H1 (cell line): ENCODE data around the gene CRYBG1. TPM values are rescaled to one million over a fixed set of nuclear protein-coding genes. Genes with fewer than 3 reads are reported as not detected.

Source experiments
- CTCF ChIA-PET: fragments of 300-600 bp; sonication (Branson Sonifier 250); formaldehyde crosslinking; loops from one replicate; lab custom pipeline; 2021; ENCODE audit not compliant: partially characterized antibody; lab: Charles Lee
- POLR2A ChIA-PET: fragments of 300-600 bp; sonication (Branson Sonifier 250); formaldehyde crosslinking; loops from one replicate; lab custom pipeline; 2021; ENCODE audit warnings: inconsistent platforms; ENCODE audit not compliant: partially characterized antibody; lab: Charles Lee
- DNase-seq, 2 experiments: peaks; one replicate each; pipeline versions ENCODE4 v3.0.0 to v3.0.0-alpha.2; 2010 to 2022; ENCODE audit warnings: low spot score in 2 of 2, low read depth in 1 of 2, mixed read lengths in 1 of 2
- FAIRE-seq: peaks from 2 replicates; lab custom pipeline; 2011; peaks lifted over from hg19 to GRCh38; lab: Jason Lieb, UNC
- H2AFZ ChIP-seq: 2 replicates; pipeline ENCODE4 v1.8.1; 2012; ENCODE audit warnings: low read length, inconsistent platforms
- H2AK5ac ChIP-seq: 2 replicates; pipeline ENCODE4 v1.6.1; 2013; ENCODE audit warnings: low read depth, low read length
- H2BK120ac ChIP-seq: replicated peaks from 2 replicates; pipeline ENCODE3; 2013; ENCODE audit warnings: low read depth, low read length, inconsistent platforms
- H2BK12ac ChIP-seq: 2 replicates; pipeline ENCODE4 v1.6.1; 2013; ENCODE audit warnings: low read depth, low read length
- H2BK15ac ChIP-seq: 2 replicates; pipeline ENCODE4 v1.6.1; 2013; ENCODE audit warnings: low read length
- H2BK20ac ChIP-seq: 2 replicates; pipeline ENCODE4 v1.6.1; 2013; ENCODE audit warnings: low read length
- H2BK5ac ChIP-seq: 2 replicates; pipeline ENCODE4 v1.6.1; 2013; ENCODE audit warnings: low read depth, low read length
- H3K14ac ChIP-seq: 2 replicates; pipeline ENCODE4 v1.6.1; 2013; ENCODE audit warnings: inconsistent platforms; ENCODE audit not compliant: insufficient read length
- H3K18ac ChIP-seq: 2 replicates; pipeline ENCODE4 v1.6.1; 2013; ENCODE audit warnings: low read length; ENCODE audit errors: extremely low read depth
- H3K23ac ChIP-seq: 2 replicates; pipeline ENCODE4 v1.6.1; 2013; ENCODE audit warnings: inconsistent platforms; ENCODE audit not compliant: insufficient read length
- H3K23me2 ChIP-seq: 2 replicates; pipeline ENCODE4 v1.6.1; 2013; ENCODE audit warnings: low read depth, low read length
- H3K27ac ChIP-seq: 2 replicates; pipeline ENCODE4 v1.6.1; 2011; ENCODE audit warnings: low read depth, low read length, inconsistent platforms
- H3K27me3 ChIP-seq, 4 experiments: replicated peaks in 1 of 4; 1 replicate in 1 of 4; 2 replicates in 3 of 4; pipeline versions ENCODE4 v1.6.1 to v1.8.1; 2011 to 2013; ENCODE audit warnings: low read length in 3 of 4, mild to moderate bottlenecking in 3 of 4, inconsistent platforms in 2 of 4, mixed read lengths in 2 of 4, moderate library complexity in 1 of 4; ENCODE audit not compliant: control insufficient read depth in 3 of 4, insufficient read depth in 3 of 4; ENCODE audit errors: extremely low read depth in 1 of 4
- H3K36me3 ChIP-seq, 4 experiments: 2 replicates each; pipeline versions ENCODE4 v1.6.1 to v1.8.1; 2011 to 2013; ENCODE audit warnings: mild to moderate bottlenecking in 4 of 4, low read length in 3 of 4, moderate library complexity in 2 of 4, control low read depth in 1 of 4, inconsistent platforms in 1 of 4; ENCODE audit not compliant: insufficient read depth in 4 of 4, control insufficient read depth in 2 of 4
- H3K4ac ChIP-seq: replicated peaks from 2 replicates; pipeline ENCODE3; 2013; ENCODE audit warnings: low read length, low read depth, mixed read lengths, inconsistent platforms; ENCODE audit not compliant: insufficient read length
- H3K4me1 ChIP-seq, 4 experiments: replicated peaks in 1 of 4; 1 replicate in 1 of 4; 2 replicates in 3 of 4; pipeline versions ENCODE4 v1.6.1 to v1.8.1; 2011 to 2013; ENCODE audit warnings: low read length in 3 of 4, inconsistent platforms in 2 of 4, mixed read lengths in 1 of 4; ENCODE audit not compliant: insufficient read depth in 4 of 4, control insufficient read depth in 3 of 4
- H3K4me2 ChIP-seq, 2 experiments: 2 replicates each; pipeline versions ENCODE4 v1.6.1 to v1.8.1; 2011 to 2013; ENCODE audit warnings: low read depth in 2 of 2, low read length in 2 of 2, control low read depth in 1 of 2, inconsistent platforms in 1 of 2, mild to moderate bottlenecking in 1 of 2; ENCODE audit not compliant: insufficient read depth in 1 of 2
- H3K4me3 ChIP-seq, 4 experiments: fragments of 200-600, 300-600 bp in 1 of 4; sonication (generic), shearing (Covaris generic), sonication (Bioruptor Twin) in 1 of 4; 2 replicates each; pipeline versions ENCODE4 v1.5.1 to v1.8.1; 2011 to 2016; ENCODE audit warnings: low read length in 4 of 4, low read depth in 3 of 4, control low read depth in 2 of 4, inconsistent platforms in 2 of 4, mild to moderate bottlenecking in 2 of 4, mixed read lengths in 1 of 4, moderate library complexity in 1 of 4; ENCODE audit not compliant: insufficient read depth in 2 of 4; ENCODE audit errors: extremely low read depth in 1 of 4
- H3K56ac ChIP-seq: replicated peaks from 2 replicates; pipeline ENCODE3; 2013; ENCODE audit warnings: low read depth, mild to moderate bottlenecking, mixed read lengths, low read length, inconsistent platforms; ENCODE audit not compliant: insufficient read length
- H3K79me1 ChIP-seq: 2 replicates; pipeline ENCODE4 v1.6.1; 2013; ENCODE audit warnings: low read depth, low read length, control low read depth
- H3K79me2 ChIP-seq, 2 experiments: 2 replicates each; pipeline versions ENCODE4 v1.6.1 to v1.8.1; 2012 to 2013; ENCODE audit warnings: low read length in 2 of 2, mild to moderate bottlenecking in 2 of 2, inconsistent platforms in 1 of 2; ENCODE audit not compliant: insufficient read depth in 2 of 2, control insufficient read depth in 1 of 2
- H3K9ac ChIP-seq, 4 experiments: replicated peaks in 1 of 4; 1 replicate in 1 of 4; 2 replicates in 3 of 4; pipeline versions ENCODE4 v1.6.1 to v1.8.1; 2011 to 2013; ENCODE audit warnings: low read depth in 3 of 4, low read length in 3 of 4, control low read depth in 2 of 4, mild to moderate bottlenecking in 2 of 4, moderate library complexity in 2 of 4, inconsistent platforms in 1 of 4; ENCODE audit errors: extremely low read depth in 1 of 4
- H3K9me3 ChIP-seq, 2 experiments: 2 replicates each; pipeline versions ENCODE4 v1.6.1 to v1.8.1; 2012 to 2013; ENCODE audit warnings: mild to moderate bottlenecking in 2 of 2, moderate library complexity in 2 of 2, control low read depth in 1 of 2, inconsistent platforms in 1 of 2, low read depth in 1 of 2, low read length in 1 of 2, mixed read lengths in 1 of 2; ENCODE audit not compliant: insufficient read depth in 2 of 2
- H4K20me1 ChIP-seq, 2 experiments: replicated peaks in 1 of 2; 2 replicates each; pipeline versions ENCODE3 to v1.8.1; 2011 to 2013; ENCODE audit warnings: inconsistent platforms in 2 of 2, low read length in 2 of 2, mild to moderate bottlenecking in 1 of 2; ENCODE audit not compliant: insufficient read depth in 2 of 2, control insufficient read depth in 1 of 2
- H4K5ac ChIP-seq: 2 replicates; pipeline ENCODE4 v1.6.1; 2013; ENCODE audit warnings: low read length, low read depth, mixed read lengths, inconsistent platforms; ENCODE audit not compliant: insufficient read length
- H4K8ac ChIP-seq: 2 replicates; pipeline ENCODE4 v1.8.0; 2013; ENCODE audit warnings: mild to moderate bottlenecking, moderate library complexity, low read length, inconsistent platforms; ENCODE audit not compliant: insufficient read depth; ENCODE audit errors: extremely low read depth
- H4K91ac ChIP-seq: replicated peaks from 2 replicates; pipeline ENCODE3; 2013; ENCODE audit warnings: low read length, mixed read lengths, inconsistent platforms; ENCODE audit not compliant: insufficient read length
- ASH2L ChIP-seq: fragments of 200-600, 300-600 bp; sonication (generic); IDR thresholded peaks from one replicate; pipeline ENCODE4 v1.7.1; 2017; ENCODE audit warnings: low read length
- ATF2 ChIP-seq: IDR thresholded peaks from 2 replicates; pipeline ENCODE4 v1.6.1; 2012; ENCODE audit warnings: low read length, inconsistent platforms
- CTBP2 ChIP-seq: IDR thresholded peaks from 2 replicates; pipeline ENCODE4 v1.7.0; 2011; ENCODE audit warnings: borderline replicate concordance, mild to moderate bottlenecking, moderate library complexity, mixed read lengths, low read length; ENCODE audit not compliant: insufficient read depth, insufficient read length
- EP300 ChIP-seq, 2 experiments: IDR thresholded peaks; 1 replicate in 1 of 2; 2 replicates in 1 of 2; pipeline ENCODE4 v1.6.1; 2011 to 2012; ENCODE audit warnings: low read depth in 2 of 2, low read length in 2 of 2, mild to moderate bottlenecking in 2 of 2, borderline replicate concordance in 1 of 2, inconsistent platforms in 1 of 2, moderate library complexity in 1 of 2
- EZH2 ChIP-seq: fragments of 200-600 bp; sonication (generic); IDR thresholded peaks from 2 replicates; pipeline ENCODE4 v1.7.1; 2012; ENCODE audit warnings: low read depth, mild to moderate bottlenecking, moderate library complexity, low read length, inconsistent platforms; ENCODE audit not compliant: severe bottlenecking
- FOSL1 ChIP-seq: IDR thresholded peaks from 2 replicates; pipeline ENCODE4 v1.6.1; 2011; ENCODE audit warnings: mild to moderate bottlenecking, low read depth, low read length, moderate library complexity; ENCODE audit not compliant: insufficient read depth
- GTF2F1 ChIP-seq: IDR thresholded peaks from 2 replicates; pipeline ENCODE4 v1.6.1; 2012; ENCODE audit warnings: low read depth, low read length, improper control_type of control experiment, borderline replicate concordance
- KDM5A ChIP-seq: fragments of 200-600 bp; IDR thresholded peaks from 2 replicates; pipeline ENCODE4 v1.7.1; 2012; ENCODE audit warnings: mild to moderate bottlenecking, low read length, inconsistent platforms, mixed read lengths
- RXRA ChIP-seq: IDR thresholded peaks from 2 replicates; pipeline ENCODE4 v1.6.1; 2011; ENCODE audit warnings: low read depth, mild to moderate bottlenecking, low read length, moderate library complexity; ENCODE audit not compliant: insufficient read depth
- SIN3A ChIP-seq, 2 experiments: IDR thresholded peaks in 1 of 2; conservative IDR thresholded peaks in 1 of 2; 2 replicates each; pipeline ENCODE4 v1.6.1; 2011 to 2012; ENCODE audit warnings: low read length in 2 of 2, improper control_type of control experiment in 1 of 2, low read depth in 1 of 2, mild to moderate bottlenecking in 1 of 2
- SP2 ChIP-seq: IDR thresholded peaks from 2 replicates; pipeline ENCODE4 v1.6.1; 2012; ENCODE audit warnings: mild to moderate bottlenecking, low read length, inconsistent platforms
- TEAD4 ChIP-seq: IDR thresholded peaks from 2 replicates; pipeline ENCODE4 v1.6.1; 2012; ENCODE audit warnings: low read depth, low read length, inconsistent platforms, mixed read lengths
- WGBS, 2 experiments: shearing (Covaris generic) in 1 of 2; methylation state at CpG; one replicate each; pipeline versions ENCODE4 v1.1.6 to v1.1.7; 2013 to 2015; ENCODE audit warnings: low lambda C conversion rate in 2 of 2, mixed read lengths in 2 of 2, inconsistent platforms in 1 of 2, low coverage in 1 of 2, missing lambda C conversion rate in 1 of 2; ENCODE audit not compliant: insufficient replicate concordance in 2 of 2, insufficient coverage in 1 of 2, insufficient read length in 1 of 2; ENCODE audit errors: extremely low coverage in 1 of 2, missing lambda C conversion rate in 1 of 2; 5-methylcytosine and 5-hydroxymethylcytosine counted together
- polyA plus RNA-seq, 7 experiments: library from polyadenylated mRNA; depleted of rRNA in 3 of 7; stranded (reverse) in 5 of 7; unstranded in 2 of 7; fragments of >200 nt in 5 of 7; fragments of 200-250 nt in 2 of 7; gene quantifications; 1 replicate in 5 of 7; 2 replicates in 1 of 7; 4 replicates in 1 of 7; pipeline versions ENCODE4 v1.2.1 to v1.2.3, GENCODE V29; 2011 to 2013; ENCODE audit warnings: missing spikeins in 2 of 7, mixed read lengths in 2 of 7
- total RNA-seq: library from RNA; stranded (reverse); fragmentation: NEBNext Ultra II Directional; extraction: Animal tissue kit (Norgen Biotek cat#: 25700); gene quantifications from 2 replicates; pipeline ENCODE4 v1.2.1, GENCODE V29; 2021

Gene CRYBG1
- total and polyA plus RNA-seq, 2 of the 8 experiments (the other 6 are each of a cell fraction or from before 2014, with no cell fraction given) = 2.2 to 11.6 TPM

- no peaks in the 10 kb centered on the region for H3K79me2 ChIP-seq
- no peak overlapping the region for H2BK15ac ChIP-seq
- peaks cover 0 to 2% (median 0%) of the 10 kb centered on the region in 4 experiments; a peak in 1 of 7 replicates for H3K4me1 ChIP-seq
- no peak overlapping the region for H3K27ac ChIP-seq
- no peak overlapping the region for H3K14ac ChIP-seq
- H3K56ac ChIP-seq = no peak overlapping the region
- no peak overlapping the region for H4K91ac ChIP-seq
- no peak overlapping the region for H4K8ac ChIP-seq
- H3K23me2 ChIP-seq = peaks cover 7% of the 10 kb centered on the region; the same call in 1 of the 2 replicates
- no peak overlapping the region for H3K4me2 ChIP-seq
- no peak for DNase-seq
- peaks cover 0 to 7% (median 5%) of the 10 kb centered on the region in 4 experiments; a peak in 5 of 7 replicates for H3K27me3 ChIP-seq
- no peak overlapping the region for H2BK5ac ChIP-seq
- no peaks in the 10 kb centered on the region for H3K36me3 ChIP-seq
- no peaks in the 10 kb centered on the region; a peak in 1 of 4 replicates for H3K9me3 ChIP-seq
- no peak for FAIRE-seq
- H2BK120ac ChIP-seq = no peak overlapping the region
- H3K9ac ChIP-seq = no peak overlapping the region
- H3K4ac ChIP-seq = no peak overlapping the region
- H3K23ac ChIP-seq = no peak overlapping the region
- H3K4me3 ChIP-seq = no peak overlapping the region
- no peak overlapping the region for H2AK5ac ChIP-seq
- H3K18ac ChIP-seq = no peak overlapping the region
- 88% methylated on average over 1 of the region's 1 CpG; no CpG with 5 or more reads in 1 of the 2 experiments for WGBS, 2 experiments
- no peaks in the 10 kb centered on the region for H3K79me1 ChIP-seq
- no peak overlapping the region for H2BK12ac ChIP-seq
- H2BK20ac ChIP-seq = no peak overlapping the region
- H4K20me1 ChIP-seq = no peaks in the 10 kb centered on the region
- no peak overlapping the region for H4K5ac ChIP-seq
- ChIA-PET CTCF (interaction anchor here (0.6 to 3.3 kb wide), 8 partner anchors 9 to 435 kb away, joined by 3 to 11 read pairs (median 5); no protein-coding TSS in a partner anchor), POLR2A (no interaction called here)
- H2AFZ ChIP-seq = no peak overlapping the region
- TF ChIP-seq EZH2 = no peak
- no peak for TF ChIP-seq TEAD4
- TF ChIP-seq KDM5A = no peak
- TF ChIP-seq RXRA = no peak
- no peak for TF ChIP-seq ATF2
- TF ChIP-seq SIN3A (conservative IDR thresholded peaks at IDR 0.05 in 1 of 2, IDR thresholded peaks at IDR 0.05 in 1 of 2; ENCODE audit: low read depth in 1 of 2, low read length in 2 of 2) = no peak
- no peak for TF ChIP-seq ASH2L
- TF ChIP-seq CTBP2 = no peak
- no peak for TF ChIP-seq GTF2F1
- TF ChIP-seq EP300 (IDR thresholded peaks at IDR 0.05; ENCODE audit: borderline replicate concordance in 1 of 2, low read depth in 2 of 2, low read length in 2 of 2) = no peak
- TF ChIP-seq FOSL1 = no peak
- TF ChIP-seq SP2 = no peak
Observed at GRCh38 chr6:106356378-106356777, 4.1 kb upstream of the CRYBG1 start.
